GM21529 (cell line): ENCODE results near the gene FCRL6.
A peak's percentile ranks its signal among the peaks of the same experiment; 100 is the strongest.

Experiments used
- ATAC-seq: cut with Tn5 transposase; IDR thresholded peaks from one replicate; pipeline ENCODE4 v1.9.1; 2021; ENCODE audit not compliant: unreplicated experiment

Gene FCRL6

DNA sequence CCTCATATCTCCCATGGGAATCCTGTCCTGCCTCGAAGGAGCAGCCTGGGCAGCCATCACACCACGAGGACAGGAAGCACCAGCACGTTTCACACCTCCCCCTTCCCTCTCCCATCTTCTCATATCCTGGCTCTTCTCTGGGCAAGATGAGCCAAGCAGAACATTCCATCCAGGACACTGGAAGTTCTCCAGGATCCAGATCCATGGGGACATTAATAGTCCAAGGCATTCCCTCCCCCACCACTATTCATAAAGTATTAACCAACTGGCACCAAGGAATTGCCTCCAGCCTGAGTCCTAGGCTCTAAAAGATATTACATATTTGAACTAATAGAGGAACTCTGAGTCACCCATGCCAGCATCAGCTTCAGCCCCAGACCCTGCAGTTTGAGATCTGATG lies 33.2 kb downstream of the FCRL6 start:
- ATAC-seq = no peak

DNA sequence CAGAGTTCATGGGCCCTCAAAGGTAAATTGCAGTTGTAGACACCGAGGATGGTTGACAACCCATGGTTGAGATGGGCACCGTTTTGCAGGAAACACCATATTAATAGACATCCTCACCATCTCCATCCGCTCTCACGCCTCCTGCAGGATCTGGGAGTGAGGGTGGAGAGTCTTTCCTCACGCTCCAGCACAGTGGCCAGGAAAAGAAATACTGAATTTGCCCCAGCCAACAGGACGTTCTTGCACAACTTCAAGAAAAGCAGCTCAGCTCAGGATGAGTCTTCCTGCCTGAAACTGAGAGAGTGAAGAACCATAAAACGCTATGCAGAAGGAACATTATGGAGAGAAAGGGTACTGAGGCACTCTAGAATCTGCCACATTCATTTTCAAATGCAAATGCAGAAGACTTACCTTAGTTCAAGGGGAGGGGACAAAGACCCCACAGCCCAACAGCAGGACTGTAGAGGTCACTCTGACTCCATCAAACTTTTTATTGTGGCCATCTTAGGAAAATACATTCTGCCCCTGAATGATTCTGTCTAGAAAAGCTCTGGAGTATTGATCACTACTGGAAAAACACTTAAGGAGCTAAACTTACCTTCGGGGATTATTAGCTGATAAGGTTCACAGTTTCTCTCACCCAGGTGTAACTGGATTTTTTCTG lies 33.8 kb downstream of the FCRL6 start:
- no peak for ATAC-seq

DNA sequence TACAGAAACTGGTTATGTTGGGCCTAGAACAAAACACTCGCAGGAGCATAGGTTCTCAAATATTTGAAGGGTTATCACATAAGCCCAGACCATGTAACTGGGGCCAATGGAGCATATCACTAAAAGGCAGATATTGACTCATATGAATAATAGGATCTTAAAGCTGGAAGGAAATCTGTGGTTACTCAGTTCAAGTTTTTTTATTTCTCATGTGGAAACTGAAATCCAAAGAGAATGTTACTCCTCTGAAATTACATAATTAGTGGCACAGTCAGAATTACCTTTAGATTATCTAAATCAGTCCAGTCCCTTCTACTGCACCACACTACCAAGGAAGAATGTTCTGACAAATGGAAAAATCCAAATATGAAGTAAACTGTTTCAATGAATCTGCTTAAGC lies 36.6 kb downstream of the FCRL6 start:
- peak; percentile 64 for ATAC-seq

DNA sequence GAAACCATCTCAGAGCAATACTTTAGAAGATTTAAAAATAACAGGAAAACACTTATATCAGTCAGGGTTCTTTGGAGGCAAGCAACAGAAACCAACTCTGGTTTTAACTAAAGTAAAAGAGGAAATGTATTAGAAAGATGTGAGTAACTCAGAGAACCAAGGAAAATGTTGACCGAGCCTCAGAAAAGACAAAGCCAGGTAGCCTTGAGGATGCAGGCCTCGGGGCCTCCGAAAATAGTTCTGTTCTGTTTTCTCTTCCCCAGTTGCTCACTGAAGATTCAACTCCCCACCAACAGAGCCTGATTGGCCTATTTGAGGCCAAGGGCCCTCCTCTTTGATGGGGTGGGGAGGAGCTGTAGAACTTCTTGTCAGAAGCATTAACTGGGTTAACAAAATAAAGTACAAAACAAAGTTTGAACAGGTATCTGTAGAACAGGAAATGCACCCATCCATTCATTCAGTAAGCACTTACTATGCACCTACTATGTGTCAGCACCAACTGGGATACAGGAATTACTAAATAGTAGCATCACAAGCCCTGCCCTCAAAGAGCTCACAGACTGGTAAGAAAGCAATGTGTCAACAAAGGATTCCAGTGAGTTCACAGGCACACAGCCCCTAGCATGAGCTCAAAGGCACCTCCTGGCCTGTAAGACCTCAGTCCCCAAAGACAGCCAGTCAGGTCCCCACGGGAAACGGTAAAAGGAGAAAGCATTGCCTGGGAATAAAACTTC lies 37.1 kb downstream of the FCRL6 start:
- peak; percentile 90 for ATAC-seq

GRCh38 chr1:159841749-159842148 lies 39.6 kb downstream of the FCRL6 start:
- no peak for ATAC-seq

- ATAC-seq = no peak
Observed at GRCh38 chr1:159843459-159843858, 41.3 kb downstream of the FCRL6 start.

GRCh38 chr1:159845751-159846629 lies 43.8 kb downstream of the FCRL6 start:
- ATAC-seq = no peak

- ATAC-seq = no peak
Observed at GRCh38 chr1:159847231-159847630, 45.1 kb downstream of the FCRL6 start.

- ATAC-seq = no peak
Observed at GRCh38 chr1:159848326-159848725, 46.2 kb downstream of the FCRL6 start.

GRCh38 chr1:159849626-159850366 lies 47.6 kb downstream of the FCRL6 start:
- ATAC-seq = no peak

DNA sequence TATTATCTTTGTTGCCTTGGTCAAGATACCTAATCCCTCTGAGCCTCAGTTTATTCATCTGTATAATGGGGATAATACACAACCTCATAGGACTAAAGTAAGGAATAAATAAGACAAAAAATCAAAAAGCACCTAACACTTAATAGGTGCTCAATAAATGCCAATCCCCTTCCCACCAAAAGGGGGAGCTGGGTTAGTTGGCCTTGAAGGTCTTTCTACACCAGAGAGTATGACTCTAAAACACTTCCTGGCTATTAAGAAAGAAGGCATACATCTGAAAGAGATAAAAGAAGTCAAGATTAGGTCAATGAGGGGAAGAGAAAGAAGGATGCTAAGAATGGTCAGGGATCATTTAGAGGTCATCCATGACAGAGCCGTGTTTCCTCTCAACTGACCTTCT lies 49.2 kb downstream of the FCRL6 start:
- no peak for ATAC-seq

DNA sequence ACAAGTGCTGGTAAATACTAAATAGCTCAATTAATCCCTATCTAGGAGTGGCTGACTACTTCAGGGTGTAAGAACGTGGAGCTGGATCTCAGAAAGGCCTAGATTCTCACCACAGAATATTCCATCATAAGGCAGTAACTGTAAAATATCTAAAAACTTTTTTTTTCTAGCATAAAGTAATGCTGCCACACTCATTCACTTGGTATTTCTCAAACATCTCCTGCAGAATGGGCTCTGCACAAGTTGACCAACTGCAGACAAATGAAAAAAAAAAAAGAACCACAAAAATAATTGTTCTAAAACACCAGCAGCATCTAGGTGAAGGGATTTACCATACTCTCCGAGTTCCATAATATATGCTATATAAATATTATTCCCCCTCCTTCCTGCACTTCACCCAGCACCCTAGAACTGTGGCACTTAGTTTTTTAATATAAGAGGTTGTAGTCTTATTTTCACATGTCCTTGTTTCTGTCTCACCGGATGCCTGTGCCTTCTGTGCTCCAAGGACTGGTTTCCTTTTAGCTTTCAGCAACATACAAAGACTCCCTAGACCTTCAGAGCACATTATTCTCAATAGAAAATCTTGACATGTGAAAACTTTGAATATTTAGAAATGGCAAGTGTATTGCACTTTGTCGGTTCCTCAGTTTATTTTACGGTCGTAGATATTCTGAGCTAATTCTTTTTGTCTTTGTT lies 51.4 kb downstream of the FCRL6 start:
- no peak for ATAC-seq

- ATAC-seq = peak; percentile 12
Observed at GRCh38 chr1:159854116-159854692, 52.0 kb downstream of the FCRL6 start.

DNA sequence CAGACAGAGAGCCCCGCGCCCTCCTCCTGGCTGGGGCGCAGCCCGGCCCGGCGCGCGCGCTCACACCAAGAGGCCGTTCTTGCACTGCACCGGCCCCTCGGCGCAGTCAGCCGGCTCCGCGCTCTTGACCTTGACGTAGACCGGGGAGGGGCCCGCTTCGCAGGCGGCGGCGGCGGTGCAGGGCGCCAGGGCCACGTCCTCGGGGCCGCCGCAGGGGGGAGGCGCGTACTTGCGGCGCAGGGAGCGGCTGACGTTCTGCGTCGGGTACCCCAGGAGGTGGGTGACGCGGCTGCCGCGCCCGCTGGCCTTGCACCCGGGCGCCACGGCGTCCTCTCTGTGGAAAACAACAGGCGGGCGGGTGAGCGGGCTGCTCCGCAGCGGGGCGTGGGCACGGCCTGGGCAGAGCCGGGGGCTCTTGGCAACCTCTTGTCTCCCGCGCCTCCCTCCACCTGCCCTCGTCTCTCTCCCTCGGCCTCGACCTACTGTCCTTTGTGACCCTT lies 52.6 kb downstream of the FCRL6 start:
- ATAC-seq = peak; percentile 81

DNA sequence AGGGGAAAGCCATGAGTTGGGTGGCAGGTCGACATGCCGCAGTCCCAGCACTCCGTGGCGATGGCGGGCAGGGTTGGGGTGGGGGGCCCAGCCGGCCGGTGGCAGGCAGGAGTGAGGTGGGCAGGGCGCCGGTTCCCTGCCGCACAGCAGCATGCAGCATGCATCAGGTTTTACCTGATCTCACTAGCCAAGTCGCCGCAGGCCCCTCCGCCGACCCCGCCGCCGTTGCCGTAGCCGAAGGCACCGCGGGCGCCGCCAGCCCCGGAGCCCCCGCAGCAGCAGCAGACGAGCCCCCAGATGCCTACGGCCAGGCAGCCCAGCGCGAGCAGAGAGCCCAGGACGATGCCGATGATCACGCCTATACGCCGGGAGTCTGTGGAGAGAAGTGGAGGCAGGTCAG lies 53.5 kb downstream of the FCRL6 start:
- no peak for ATAC-seq

DNA sequence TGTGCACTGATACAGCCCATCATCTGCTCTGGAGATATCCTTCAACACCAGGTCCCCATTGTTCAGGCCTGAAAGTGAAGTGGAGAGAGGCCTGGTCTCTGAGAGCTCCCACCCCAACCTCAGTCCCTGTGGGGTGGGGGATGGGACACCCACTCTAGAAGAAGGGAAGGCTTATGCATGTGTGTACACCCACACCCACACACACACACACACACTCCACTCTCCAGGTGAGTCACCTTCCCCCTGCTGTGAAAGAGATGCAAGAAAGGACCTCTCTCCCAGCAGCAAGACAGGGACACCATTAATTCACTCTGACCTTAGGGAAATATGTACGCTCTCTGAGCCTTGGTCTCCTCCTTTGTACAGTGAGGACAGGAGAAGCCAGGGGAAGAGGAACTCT lies 54.4 kb downstream of the FCRL6 start:
- no peak for ATAC-seq

GRCh38 chr1:159857889-159858288 lies 55.7 kb downstream of the FCRL6 start:
- ATAC-seq = no peak

DNA sequence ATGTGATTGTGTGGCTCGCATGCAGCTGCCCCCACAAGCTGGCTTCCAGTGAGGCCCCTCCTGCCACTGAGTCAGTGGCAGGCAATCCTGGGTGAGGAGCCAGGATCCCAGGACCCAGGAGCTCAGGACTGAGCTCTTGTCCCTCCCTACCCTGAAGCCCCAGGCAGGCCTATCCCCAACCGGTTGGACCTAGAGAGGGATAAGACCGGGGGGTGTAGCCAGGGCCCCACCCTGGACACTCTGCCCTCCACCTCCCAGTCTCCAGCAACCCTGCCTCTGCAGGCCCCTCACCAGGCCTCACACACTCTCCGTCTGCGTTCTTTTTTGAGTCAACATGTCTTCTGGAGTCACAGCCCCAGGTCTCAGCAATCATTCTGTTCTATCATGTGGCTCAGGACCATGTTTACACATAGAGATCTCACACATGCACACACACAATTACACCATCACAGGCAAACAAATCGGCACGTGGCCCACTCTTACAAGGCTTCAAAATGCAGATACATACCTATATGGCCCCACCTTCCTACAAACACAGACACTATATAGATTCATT lies 57.7 kb downstream of the FCRL6 start:
- ATAC-seq = no peak

DNA sequence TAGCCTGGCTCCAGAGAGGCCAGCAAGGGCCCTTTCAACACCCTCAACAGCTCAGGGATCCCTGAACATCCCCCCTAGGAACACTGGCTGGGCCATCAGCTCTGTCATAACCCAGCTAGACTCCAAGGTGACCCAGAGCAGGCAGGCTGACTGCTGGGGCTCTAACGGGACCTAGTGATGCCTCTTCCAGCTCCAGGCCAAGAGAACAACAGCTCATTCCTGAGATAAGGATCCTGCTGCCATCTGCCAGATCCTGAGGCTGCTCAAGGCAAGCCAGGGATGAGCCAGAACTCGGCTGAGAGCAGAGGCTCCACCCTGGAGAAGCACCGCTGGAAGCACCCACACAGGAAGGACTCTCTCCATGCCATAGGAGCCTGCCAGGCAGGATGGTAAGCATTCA lies 58.3 kb downstream of the FCRL6 start:
- no peak for ATAC-seq

DNA sequence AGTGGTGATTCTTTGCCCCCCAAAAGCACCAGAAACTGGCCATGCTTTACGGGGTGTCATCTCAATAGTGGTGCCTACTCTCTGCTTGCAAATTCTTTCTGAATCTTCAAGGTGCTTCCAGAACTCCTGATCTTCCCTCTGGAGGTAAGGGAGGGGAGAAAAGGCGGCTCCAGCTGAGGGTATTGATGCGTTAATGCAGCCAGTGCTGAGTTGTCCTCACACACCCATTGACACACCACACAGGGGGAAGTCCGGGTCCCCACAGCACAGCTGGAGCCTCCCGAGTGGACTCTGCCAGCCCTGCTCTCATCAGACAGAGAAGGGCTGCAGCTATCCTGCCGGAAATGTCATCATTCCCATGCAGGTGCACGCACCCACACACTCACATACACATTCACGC lies 59.1 kb downstream of the FCRL6 start:
- ATAC-seq = no peak
